GM12878 (cell line): ENCODE data around the gene MLST8. TPM values are rescaled to one million over a fixed set of nuclear protein-coding genes. Genes with fewer than 3 reads are reported as not detected.

ENCODE experiments used
- ATAC-seq: fragments of 200-7000 bp; cut with Tn5 transposase; 3 replicates; pipeline ENCODE4 v1.9.1; 2020; ENCODE audit warnings: mild to moderate bottlenecking, moderate library complexity
- BruUV-seq: library from RNA; stranded (reverse); fragments of 400-500 nt; replicated peaks from 2 replicates; lab custom pipeline; 2021; lab: Mats Ljungman, UMichigan
- CTCF ChIA-PET: fragments of 300-600 bp; sonication (Branson Sonifier 250); formaldehyde crosslinking; extraction: SDS; loops from one replicate; lab custom pipeline; 2021; ENCODE audit warnings: inconsistent platforms; lab: Yijun Ruan, JAX
- POLR2A ChIA-PET: fragments of 350-600 bp; formaldehyde crosslinking; extraction: SDS; loops from one replicate; lab custom pipeline; 2021; ENCODE audit warnings: inconsistent platforms; lab: Charles Lee
- RAD21 ChIA-PET: fragments of 300-600 bp; sonication (Branson Sonifier 250); formaldehyde crosslinking; loops from one replicate; lab custom pipeline; 2023; ENCODE audit warnings: antibody characterized with exemption; ENCODE audit not compliant: unreplicated experiment; lab: Charles Lee
- SMC1A ChIA-PET: fragments of 300-600 bp; sonication (Branson Sonifier 250); formaldehyde crosslinking; loops from one replicate; lab custom pipeline; 2023; ENCODE audit not compliant: unreplicated experiment, uncharacterized antibody; lab: Charles Lee
- DNase-seq: peaks from one replicate; pipeline ENCODE4 v3.0.0-alpha.2; 2011; ENCODE audit warnings: low read depth, low spot score
- FAIRE-seq: peaks from 3 replicates; lab custom pipeline; 2011; peaks lifted over from hg19 to GRCh38; lab: Jason Lieb, UNC
- H2AFZ ChIP-seq: 2 replicates; pipeline ENCODE4 v1.6.0; 2011; ENCODE audit warnings: low read depth, low read length, control low read depth; ENCODE audit not compliant: control insufficient read depth
- H3K27ac ChIP-seq: 2 replicates; pipeline ENCODE4 v1.5.1; 2011; ENCODE audit warnings: control low read depth; ENCODE audit not compliant: control insufficient read depth, insufficient read depth
- H3K27me3 ChIP-seq, 2 experiments: replicated peaks in 1 of 2; 2 replicates each; pipeline versions ENCODE4 v1.6.0 to v1.6.1; 2011; ENCODE audit warnings: low read length in 1 of 2; ENCODE audit not compliant: control insufficient read depth in 2 of 2, insufficient read depth in 2 of 2
- H3K36me3 ChIP-seq, 2 experiments: 2 replicates each; pipeline ENCODE4 v1.5.1; 2011; ENCODE audit warnings: low read length in 1 of 2; ENCODE audit not compliant: control insufficient read depth in 2 of 2, insufficient read depth in 2 of 2
- H3K4me1 ChIP-seq: 2 replicates; pipeline ENCODE4 v1.6.1; 2011; ENCODE audit warnings: mild to moderate bottlenecking, low read length, moderate library complexity, mixed read lengths; ENCODE audit not compliant: control insufficient read depth, insufficient read depth
- H3K4me2 ChIP-seq: 2 replicates; pipeline ENCODE4 v1.6.0; 2011; ENCODE audit warnings: control low read depth; ENCODE audit not compliant: control insufficient read depth, insufficient read depth
- H3K4me3 ChIP-seq: fragments of 200-600 bp; sonication (generic); 2 replicates; pipeline ENCODE4 v1.5.1; 2016
- H3K79me2 ChIP-seq: 2 replicates; pipeline ENCODE4 v1.6.0; 2011; ENCODE audit warnings: low read length; ENCODE audit not compliant: control insufficient read depth, insufficient read depth
- H3K9ac ChIP-seq: 2 replicates; pipeline ENCODE4 v1.8.0; 2011; ENCODE audit warnings: low read length, control low read depth, mixed read lengths; ENCODE audit not compliant: control insufficient read depth, insufficient read depth
- H3K9me3 ChIP-seq: replicated peaks from 3 replicates; pipeline ENCODE4 v1.5.1; 2011; ENCODE audit warnings: mild to moderate bottlenecking, low read length; ENCODE audit not compliant: control insufficient read depth, insufficient read depth
- H4K20me1 ChIP-seq: 2 replicates; pipeline ENCODE4 v1.6.0; 2011; ENCODE audit not compliant: control insufficient read depth, insufficient read depth
- BCL11A ChIP-seq: IDR thresholded peaks from 2 replicates; pipeline ENCODE4 v1.6.1; 2011; ENCODE audit warnings: low read depth, low read length
- BCLAF1 ChIP-seq: fragments of 450-650 bp; IDR thresholded peaks from 2 replicates; pipeline ENCODE4 v1.6.1; 2017; ENCODE audit warnings: antibody characterized with exemption, mild to moderate bottlenecking, moderate library complexity
- CBX5 ChIP-seq: sonication (generic); IDR thresholded peaks from 2 replicates; pipeline ENCODE4 v1.6.1; 2016; ENCODE audit warnings: low read depth, moderate library complexity, mild to moderate bottlenecking, inconsistent platforms
- IKZF2 ChIP-seq, 2 experiments: fragments of 450-650 bp; IDR thresholded peaks; 2 replicates each; pipeline ENCODE4 v1.6.1; 2017; ENCODE audit warnings: mild to moderate bottlenecking in 2 of 2, moderate library complexity in 2 of 2
- NFYA ChIP-seq: IDR thresholded peaks from 2 replicates; pipeline ENCODE4 v1.6.1; 2011; ENCODE audit warnings: low read depth, mild to moderate bottlenecking, low read length, improper control_type of control experiment, borderline replicate concordance
- RB1 ChIP-seq: fragments of 450-650 bp; formaldehyde crosslinking; IDR thresholded peaks from 2 replicates; pipeline ENCODE4 v1.6.1; 2017; ENCODE audit warnings: mild to moderate bottlenecking, borderline replicate concordance
- RCOR1 ChIP-seq: conservative IDR thresholded peaks from 2 replicates; pipeline ENCODE4 v1.6.1; 2012; ENCODE audit warnings: low read depth, low read length, improper control_type of control experiment
- RFX5 ChIP-seq: IDR thresholded peaks from 2 replicates; pipeline ENCODE4 v1.6.1; 2011; ENCODE audit warnings: low read depth, low read length, improper control_type of control experiment
- SP1 ChIP-seq: IDR thresholded peaks from one replicate; pipeline ENCODE4 v1.6.1; 2011; ENCODE audit warnings: low read depth, low read length
- SRF ChIP-seq, 2 experiments: IDR thresholded peaks; 2 replicates each; pipeline ENCODE4 v1.6.1; 2011; ENCODE audit warnings: low read depth in 2 of 2, low read length in 2 of 2, mild to moderate bottlenecking in 1 of 2, moderate library complexity in 1 of 2
- TBL1XR1 ChIP-seq: IDR thresholded peaks from 2 replicates; pipeline ENCODE4 v1.6.1; 2012; ENCODE audit warnings: low read depth, low read length, improper control_type of control experiment
- WRNIP1 ChIP-seq: IDR thresholded peaks from 2 replicates; pipeline ENCODE4 v1.6.1; 2011; ENCODE audit warnings: low read depth, low read length, improper control_type of control experiment, borderline replicate concordance
- whole genome bisulfite sequencing: methylation state at CpG from one replicate; pipeline ENCODE4 v1.1.6; 2016; ENCODE audit warnings: low lambda C conversion rate; ENCODE audit not compliant: insufficient replicate concordance, insufficient coverage; ENCODE audit errors: missing lambda C conversion rate; 5-methylcytosine and 5-hydroxymethylcytosine counted together
- in situ Hi-C: fragments of 300-500 bp; cut with MboI; formaldehyde crosslinking; loops from 9 replicates; pipeline ENCODE4 v1.14.3; 2018; ENCODE audit warnings: mixed read lengths
- intact Hi-C: fragments of 100-400 bp; cut with micrococcal nuclease; formaldehyde crosslinking; loops from one replicate; pipeline ENCODE4 v1.14.2; 2022; ENCODE audit not compliant: unreplicated experiment
- polyA plus RNA-seq, 11 experiments: library from polyadenylated mRNA; depleted of rRNA in 4 of 11; unstranded in 6 of 11; stranded (reverse) in 5 of 11; fragments of >200 nt; fragmentation: Nextera tagmentation in 4 of 11; fragmentation: Illumina TruSeq in 1 of 11; extraction: Ambion mirVana in 4 of 11; extraction: Trizol in 1 of 11; gene quantifications; 1 replicate in 1 of 11; 2 replicates in 10 of 11; pipeline versions ENCODE4 v1.2.1 to v1.2.3, GENCODE V29; 2011 to 2016; ENCODE audit warnings: inconsistent platforms in 2 of 11, missing spikeins in 2 of 11, low read depth in 1 of 11
- total RNA-seq, 4 experiments: library from RNA; depleted of rRNA in 3 of 4; stranded (reverse); fragments of >200 nt in 3 of 4; fragmentation: Illumina TruSeq in 1 of 4; extraction: Trizol in 1 of 4; gene quantifications; 2 replicates each; pipeline versions ENCODE4 v1.2.1 to v1.2.3, GENCODE V29; 2013 to 2021

Gene MLST8
- total and polyA plus RNA-seq, 10 of the 15 experiments (the other 5 are each of a cell fraction or from before 2014, with no cell fraction given) = 1.0 to 114 (median 64.2) TPM

GRCh38 chr16:2173916-2174315 is 31.3 kb upstream of the MLST8 start (continued):
- no peak for TF ChIP-seq BCLAF1

GRCh38 chr16:2174396-2175131 is 30.7 kb upstream of the MLST8 start:
- no peak for FAIRE-seq
- TF ChIP-seq SP1 = no peak
- no peak for TF ChIP-seq WRNIP1
- no peak for TF ChIP-seq RFX5
- no peak for TF ChIP-seq RCOR1
- TF ChIP-seq RB1 = no peak
- TF ChIP-seq IKZF2 (IDR thresholded peaks at IDR 0.05) = no peak
- TF ChIP-seq CBX5 = no peak
- no peak for TF ChIP-seq SRF (IDR thresholded peaks at IDR 0.05; ENCODE audit: low read depth in 2 of 2, low read length in 2 of 2)
- TF ChIP-seq NFYA = no peak
- TF ChIP-seq BCL11A = no peak
- no peak for TF ChIP-seq TBL1XR1
- H3K79me2 ChIP-seq = no peaks in the 10 kb centered on the region
- H3K4me3 ChIP-seq = no peak overlapping the region
- intact Hi-C loops = no loop called here
- ChIA-PET CTCF (no interaction called here), POLR2A (interaction anchor here (0.6 kb wide), 1 partner anchor 415 kb away, joined by 5 read pairs; no protein-coding TSS in a partner anchor), SMC1A (no interaction called here), RAD21 (no interaction called here)
- no peak overlapping the region for H3K9ac ChIP-seq
- no peak for ATAC-seq
- no peaks in the 10 kb centered on the region for H3K27me3 ChIP-seq
- DNase-seq = no peak
- no peaks in the 10 kb centered on the region for H3K9me3 ChIP-seq
- H4K20me1 ChIP-seq = no peaks in the 10 kb centered on the region
- H2AFZ ChIP-seq = no peak overlapping the region
- no peak overlapping the region for H3K27ac ChIP-seq
- H3K36me3 ChIP-seq = peaks cover 7 to 11% of the 10 kb centered on the region in 2 experiments; a peak in 3 of 4 replicates
- H3K4me1 ChIP-seq = no peaks in the 10 kb centered on the region
- no peak overlapping the region for H3K4me2 ChIP-seq
- in situ Hi-C loops = no loop called here
- BruUV-seq = no TSS peak
- WGBS = over 99% methylated on average over 20 of the region's 21 CpGs
